PC-9 (cell line): ENCODE results near the gene DBN1.

Source experiments
- CTCF ChIP-seq: fragments of 200-600 bp; sonication (generic); conservative IDR thresholded peaks from 2 replicates; pipeline ENCODE4 v1.6.1; 2017; ENCODE audit warnings: mixed run types, antibody characterized with exemption, mild to moderate bottlenecking, moderate library complexity
- EZH2 ChIP-seq: fragments of 200-600 bp; sonication (generic); IDR thresholded peaks from 2 replicates; pipeline ENCODE4 v1.8.0; 2017; ENCODE audit warnings: antibody characterized with exemption, low read depth

- TF ChIP-seq CTCF (no peak), EZH2 (no peak)
Observed at GRCh38 chr5:177445917-177446199, 27.6 kb downstream of the DBN1 start.
